ENCODE results near the gene ANKRD52.

DNA sequence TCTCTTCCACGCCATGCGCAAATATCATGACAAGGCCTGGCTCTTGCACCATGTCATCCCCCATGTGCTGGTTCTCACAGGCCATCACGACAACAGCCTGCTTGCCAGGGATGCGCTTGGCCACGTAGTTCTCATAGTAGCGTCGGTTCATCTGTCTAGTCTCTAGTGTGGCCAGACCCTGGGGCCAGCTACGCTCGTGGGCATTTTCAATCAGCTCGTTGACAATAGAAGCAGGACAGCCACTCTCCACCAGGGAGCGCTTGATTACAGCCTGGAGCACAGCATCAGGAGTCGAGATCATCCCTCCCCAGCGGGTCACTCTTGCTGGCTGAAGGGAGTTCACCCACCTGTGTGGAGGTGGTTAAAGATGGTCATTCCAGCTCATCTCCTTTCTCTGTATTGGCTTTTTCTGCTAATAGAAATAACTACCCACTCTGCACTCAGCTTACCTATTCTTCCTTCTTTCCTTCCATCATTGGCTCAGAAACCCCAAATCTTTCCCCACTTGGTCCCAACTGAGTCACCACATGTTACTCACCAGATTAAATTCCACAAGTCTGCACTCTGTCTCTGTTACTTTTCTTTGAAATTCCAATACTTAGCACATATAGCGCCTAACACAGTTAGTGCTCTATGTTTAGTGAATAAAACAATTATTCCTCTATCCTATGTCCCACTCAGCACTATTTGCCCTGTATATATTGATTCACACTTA lies 51.6 kb downstream of the ANKRD52 start:
- TF ChIP-seq, protein P1, sequence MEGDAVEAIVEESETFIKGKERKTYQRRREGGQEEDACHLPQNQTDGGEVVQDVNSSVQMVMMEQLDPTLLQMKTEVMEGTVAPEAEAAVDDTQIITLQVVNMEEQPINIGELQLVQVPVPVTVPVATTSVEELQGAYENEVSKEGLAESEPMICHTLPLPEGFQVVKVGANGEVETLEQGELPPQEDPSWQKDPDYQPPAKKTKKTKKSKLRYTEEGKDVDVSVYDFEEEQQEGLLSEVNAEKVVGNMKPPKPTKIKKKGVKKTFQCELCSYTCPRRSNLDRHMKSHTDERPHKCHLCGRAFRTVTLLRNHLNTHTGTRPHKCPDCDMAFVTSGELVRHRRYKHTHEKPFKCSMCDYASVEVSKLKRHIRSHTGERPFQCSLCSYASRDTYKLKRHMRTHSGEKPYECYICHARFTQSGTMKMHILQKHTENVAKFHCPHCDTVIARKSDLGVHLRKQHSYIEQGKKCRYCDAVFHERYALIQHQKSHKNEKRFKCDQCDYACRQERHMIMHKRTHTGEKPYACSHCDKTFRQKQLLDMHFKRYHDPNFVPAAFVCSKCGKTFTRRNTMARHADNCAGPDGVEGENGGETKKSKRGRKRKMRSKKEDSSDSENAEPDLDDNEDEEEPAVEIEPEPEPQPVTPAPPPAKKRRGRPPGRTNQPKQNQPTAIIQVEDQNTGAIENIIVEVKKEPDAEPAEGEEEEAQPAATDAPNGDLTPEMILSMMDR (IDR thresholded peaks at IDR 0.05 in 4 of 5, conservative IDR thresholded peaks at IDR 0.05 in 1 of 5) = peak in 4 of 5 experiments; percentile 45 to 55 (median 55)
- TF ChIP-seq POLR2A (IDR thresholded peaks at IDR 0.05) = no peak

All from gastrocnemius medialis (tissue), 4 donors.